Measurements from ENCODE around the gene NECAB2.

DNA sequence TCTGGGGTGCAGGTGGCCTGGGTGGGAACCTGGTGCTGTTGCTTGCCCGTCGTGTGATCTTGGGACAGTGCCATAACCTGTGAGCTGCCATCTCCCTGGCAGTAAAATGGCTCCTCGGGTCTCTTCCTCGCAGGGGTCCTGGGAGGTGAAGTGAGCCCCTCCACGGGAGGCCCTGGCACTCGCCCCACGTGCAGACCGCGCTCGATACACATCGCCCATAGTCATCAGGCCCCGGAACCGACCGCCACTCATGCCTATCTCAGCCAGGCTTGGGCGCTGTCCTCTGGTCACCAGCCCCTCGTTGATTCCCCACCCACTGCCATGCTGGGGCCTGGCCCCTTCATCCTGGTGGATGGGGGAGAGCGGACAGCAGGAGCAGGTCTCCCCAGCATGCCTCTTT lies 36.5 kb upstream of the NECAB2 start:
- TF ChIP-seq, protein P1, sequence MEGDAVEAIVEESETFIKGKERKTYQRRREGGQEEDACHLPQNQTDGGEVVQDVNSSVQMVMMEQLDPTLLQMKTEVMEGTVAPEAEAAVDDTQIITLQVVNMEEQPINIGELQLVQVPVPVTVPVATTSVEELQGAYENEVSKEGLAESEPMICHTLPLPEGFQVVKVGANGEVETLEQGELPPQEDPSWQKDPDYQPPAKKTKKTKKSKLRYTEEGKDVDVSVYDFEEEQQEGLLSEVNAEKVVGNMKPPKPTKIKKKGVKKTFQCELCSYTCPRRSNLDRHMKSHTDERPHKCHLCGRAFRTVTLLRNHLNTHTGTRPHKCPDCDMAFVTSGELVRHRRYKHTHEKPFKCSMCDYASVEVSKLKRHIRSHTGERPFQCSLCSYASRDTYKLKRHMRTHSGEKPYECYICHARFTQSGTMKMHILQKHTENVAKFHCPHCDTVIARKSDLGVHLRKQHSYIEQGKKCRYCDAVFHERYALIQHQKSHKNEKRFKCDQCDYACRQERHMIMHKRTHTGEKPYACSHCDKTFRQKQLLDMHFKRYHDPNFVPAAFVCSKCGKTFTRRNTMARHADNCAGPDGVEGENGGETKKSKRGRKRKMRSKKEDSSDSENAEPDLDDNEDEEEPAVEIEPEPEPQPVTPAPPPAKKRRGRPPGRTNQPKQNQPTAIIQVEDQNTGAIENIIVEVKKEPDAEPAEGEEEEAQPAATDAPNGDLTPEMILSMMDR (IDR thresholded peaks at IDR 0.05; ENCODE audit: low read length), result no peak
- no peak for TF ChIP-seq EZH2 (optimal IDR thresholded peaks at IDR 0.05; ENCODE audit: low read depth, low read length)
